Measurements from ENCODE around the gene TANGO2.
A peak's percentile ranks its signal among the peaks of the same experiment; 100 is the strongest.
"Not testable (repeated sequence)": the region's sequence is repeated elsewhere in the genome, so short reads cannot be mapped to it uniquely, and the experiment has no call there.

Gene TANGO2

GRCh38 chr22:20063271-20064139 is 42.6 kb downstream of the TANGO2 start:
- DNase-seq (ENCODE audit: low read depth), result no peak

- no peak for DNase-seq (ENCODE audit: low read depth)
These were observed 43.2 kb downstream of the TANGO2 start for GRCh38 chr22:20064140-20064480.

GRCh38 chr22:20064545-20065262 is 43.8 kb downstream of the TANGO2 start:
- DNase-seq (ENCODE audit: low read depth), result no peak

GRCh38 chr22:20065896-20066616 is 45.1 kb downstream of the TANGO2 start:
- DNase-seq (ENCODE audit: low read depth), result no peak

GRCh38 chr22:20066617-20067383 is 45.9 kb downstream of the TANGO2 start:
- no peak for DNase-seq (ENCODE audit: low read depth)

- not testable (repeated sequence) for DNase-seq (ENCODE audit: low read depth)
These were observed 46.4 kb downstream of the TANGO2 start for GRCh38 chr22:20067384-20067682.

- no peak for DNase-seq (ENCODE audit: low read depth)
These were observed 47.7 kb downstream of the TANGO2 start for GRCh38 chr22:20068640-20069039.

- no peak for DNase-seq (ENCODE audit: low read depth)
These were observed 48.6 kb downstream of the TANGO2 start for GRCh38 chr22:20069331-20070042.

GRCh38 chr22:20071524-20071972 is 50.6 kb downstream of the TANGO2 start:
- no peak for DNase-seq (ENCODE audit: low read depth)

- no peak for DNase-seq (ENCODE audit: low read depth)
These were observed 55.8 kb downstream of the TANGO2 start for GRCh38 chr22:20076627-20077172.

- DNase-seq (ENCODE audit: low read depth), result peak; percentile 93
These were observed 59.0 kb downstream of the TANGO2 start, which contains the start of gene DGCR8 for GRCh38 chr22:20079745-20080444. Gene DGCR8, plus strand, starts transcription at chr22:20080241. Its CDS starts 5,723 bp downstream, at chr22:20085964.

GRCh38 chr22:20080445-20080775 is 59.5 kb downstream of the TANGO2 start:
- peak; percentile 33 for DNase-seq (ENCODE audit: low read depth)

GRCh38 chr22:20080776-20081654 is 60.1 kb downstream of the TANGO2 start:
- DNase-seq (ENCODE audit: low read depth), result peak; percentile 56

- DNase-seq (ENCODE audit: low read depth), result no peak
These were observed 62.4 kb downstream of the TANGO2 start for GRCh38 chr22:20083157-20083890.

- DNase-seq (ENCODE audit: low read depth), result no peak
These were observed 63.1 kb downstream of the TANGO2 start for GRCh38 chr22:20083891-20084546.

GRCh38 chr22:20084547-20085413 is 63.9 kb downstream of the TANGO2 start:
- DNase-seq (ENCODE audit: low read depth), result no peak

- DNase-seq (ENCODE audit: low read depth), result no peak
These were observed 64.7 kb downstream of the TANGO2 start for GRCh38 chr22:20085651-20086050.
